Stimulated activated CD8-positive, alpha-beta memory T cell treated with anti-CD3 and anti-CD28 coated beads, Interleukin-7, amount 100 ng/mL, for 4 hours (primary cell): ENCODE results near the gene GLYATL3.

ENCODE experiments used
- DNase-seq, 2 donors: peaks; one replicate each; pipeline ENCODE4 v3.0.0-alpha.2; 2020; ENCODE audit warnings: low read depth in 2 of 2

The GLYATL3 gene

DNA sequence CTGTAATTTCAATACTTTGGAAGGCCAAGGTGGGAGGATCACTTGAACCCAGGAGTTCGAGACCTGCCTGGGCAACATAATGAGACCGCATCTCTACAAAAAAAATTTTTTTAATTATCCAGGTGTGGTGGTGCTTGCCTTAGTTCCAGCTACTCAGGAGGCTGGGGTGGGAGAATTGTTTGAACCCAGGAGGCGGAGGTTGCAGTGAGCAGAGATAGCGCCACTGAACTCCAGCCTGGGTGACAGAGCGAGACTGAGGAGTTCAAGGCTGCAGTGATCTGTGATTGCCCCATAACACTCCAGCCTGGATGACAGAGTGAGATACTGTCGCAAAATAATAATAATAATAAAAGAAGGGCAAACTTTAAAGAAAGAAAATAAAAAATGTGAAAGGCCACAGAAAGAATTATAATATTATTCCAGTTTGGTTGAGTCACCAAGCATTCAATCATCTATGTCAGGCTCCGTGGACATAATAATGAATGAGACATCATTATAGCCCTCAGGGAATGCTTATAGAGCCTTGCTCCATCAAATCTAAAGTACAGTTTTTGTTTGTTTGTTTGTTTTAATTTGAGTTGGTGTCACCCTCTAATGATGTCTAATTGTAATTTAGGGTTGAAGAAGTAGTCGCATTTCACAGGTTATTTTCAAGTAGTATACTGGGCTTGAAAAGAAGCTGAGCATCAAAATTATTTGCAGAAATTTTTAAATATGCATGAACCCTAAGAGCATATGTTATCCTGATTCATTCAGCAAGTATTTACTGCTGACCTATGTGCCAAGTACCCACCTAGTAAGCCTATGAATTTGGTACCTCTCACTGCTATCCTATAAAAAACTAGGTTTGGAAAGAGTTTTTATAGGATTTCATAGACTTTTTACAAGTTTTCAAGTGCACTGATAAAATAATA, 15.1 kb downstream of the GLYATL3 start:
- DNase-seq = no peak

DNA sequence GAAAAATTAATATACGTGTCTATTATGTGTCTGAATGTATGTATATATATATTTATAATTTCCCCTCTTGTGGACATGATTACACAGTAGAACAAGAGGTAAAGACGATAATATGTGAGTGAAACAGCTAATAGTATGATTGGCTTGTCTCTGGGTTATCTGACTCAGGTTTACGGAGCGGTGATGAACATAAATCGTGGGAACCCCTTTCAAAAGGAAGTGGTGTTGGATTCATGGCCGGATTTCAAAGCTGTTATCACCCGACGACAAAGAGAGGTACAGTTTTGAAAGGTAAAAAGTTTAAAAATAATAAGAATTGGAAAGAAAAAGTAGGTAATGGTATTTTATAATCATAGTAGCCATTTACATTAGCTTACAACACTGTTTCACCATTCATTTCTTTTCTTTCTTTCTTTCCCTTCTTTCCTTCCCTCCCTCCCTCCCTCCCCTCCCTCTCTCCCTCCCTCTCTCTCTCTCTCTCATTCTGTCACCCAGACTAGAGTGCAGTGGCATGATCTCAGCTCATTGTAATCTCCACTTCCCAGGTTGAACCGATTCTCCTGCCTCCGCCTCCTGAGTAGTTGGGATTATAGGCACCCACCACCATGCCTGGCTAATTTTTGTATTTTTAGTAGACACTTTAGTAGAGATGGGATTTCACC, 15.9 kb downstream of the GLYATL3 start:
- no peak for DNase-seq

DNA sequence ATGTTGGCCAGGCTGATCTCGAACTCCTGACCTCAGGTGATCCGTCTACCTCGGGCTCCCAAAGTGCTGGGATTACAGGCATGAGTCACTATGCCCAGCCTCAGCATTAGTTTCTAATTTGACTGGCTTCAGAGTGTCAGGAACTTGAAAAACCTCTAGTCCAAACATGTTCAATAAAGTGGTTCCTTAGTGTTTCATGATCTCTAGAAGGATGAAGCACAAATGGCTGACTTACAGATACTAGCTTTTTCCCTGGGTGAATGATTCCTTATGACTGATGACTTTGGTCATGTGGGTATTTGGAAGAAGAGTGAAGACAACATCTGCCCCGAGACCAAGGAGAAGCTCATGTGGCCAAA, 16.4 kb downstream of the GLYATL3 start:
- DNase-seq = no peak

DNA sequence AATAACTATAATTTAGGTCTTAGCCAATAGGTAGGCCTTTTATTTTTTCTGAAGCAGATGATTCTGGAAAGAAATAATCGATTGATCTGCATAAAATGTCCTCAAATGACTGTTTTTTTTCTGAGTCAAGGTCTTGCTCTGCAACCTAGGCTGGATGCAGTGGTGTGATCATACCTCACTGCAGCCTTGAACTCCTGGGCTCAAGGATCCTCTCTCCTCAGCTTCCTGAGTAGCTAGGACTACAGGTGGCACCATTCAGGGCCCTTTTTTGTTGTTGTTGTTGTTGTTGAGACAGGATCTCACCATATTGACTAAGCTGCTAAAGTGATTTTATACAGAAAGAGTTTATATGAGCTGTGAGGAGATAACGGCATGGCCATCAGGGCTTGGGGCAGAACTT, 18.2 kb downstream of the GLYATL3 start:
- DNase-seq = no peak

DNA sequence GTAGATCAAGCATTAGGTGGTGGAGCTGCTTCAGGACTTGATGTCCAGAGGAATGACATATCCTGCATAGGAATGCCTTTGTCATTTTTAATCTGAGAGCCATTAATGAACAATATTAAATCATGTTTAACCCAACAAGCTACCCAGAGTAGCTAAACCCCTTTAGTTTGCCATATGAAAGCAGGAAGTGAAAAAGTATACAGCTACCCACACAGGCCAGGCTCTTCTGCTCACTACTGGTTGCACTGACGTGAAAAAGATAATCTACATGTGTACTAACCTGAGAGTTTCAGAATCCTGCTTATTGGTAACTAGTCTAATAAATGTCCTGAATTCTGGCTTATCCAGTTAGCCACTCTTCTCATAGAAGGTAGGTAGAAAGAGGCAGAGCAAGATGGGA, 19.9 kb downstream of the GLYATL3 start:
- DNase-seq = no peak

DNA sequence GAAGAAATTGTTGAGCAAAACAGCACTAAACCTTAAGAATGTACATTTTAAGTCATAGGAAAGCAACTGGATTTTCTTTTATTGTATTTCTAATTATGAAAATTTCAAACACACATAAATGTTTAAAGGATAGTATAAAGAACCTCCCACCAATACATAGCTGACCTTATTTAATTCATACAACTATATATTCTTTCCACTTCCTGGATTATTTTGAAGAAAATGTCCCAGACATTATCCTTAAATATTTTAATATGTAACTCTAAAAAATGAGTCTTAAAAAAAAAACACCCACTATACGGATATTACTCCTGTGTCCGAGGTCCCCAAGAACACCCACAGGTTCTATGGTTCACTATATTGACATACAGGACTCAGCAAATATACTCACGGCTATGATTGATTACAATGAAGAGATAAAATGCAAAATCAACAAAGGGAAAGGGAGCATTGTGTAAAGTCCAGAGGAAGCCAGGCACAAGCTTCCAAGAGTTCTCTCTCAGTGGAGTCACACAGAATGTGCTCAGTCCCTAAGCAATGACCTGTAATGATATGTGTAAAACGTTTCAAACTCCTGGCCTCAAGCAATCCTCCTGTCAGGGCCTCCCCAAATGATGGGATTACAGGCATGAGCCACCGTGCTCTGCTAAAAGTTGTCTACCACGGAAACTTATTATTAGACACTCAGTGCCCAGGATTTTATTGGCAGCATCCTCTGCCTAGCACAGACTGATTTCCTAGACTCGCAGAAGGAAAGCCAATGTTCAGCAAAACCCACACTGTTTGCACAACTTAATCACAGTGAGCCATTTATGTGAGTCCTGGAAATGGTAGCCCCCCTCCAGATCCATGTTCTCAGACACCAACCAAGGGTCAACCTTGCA, 23.2 kb downstream of the GLYATL3 start:
- DNase-seq = no peak

DNA sequence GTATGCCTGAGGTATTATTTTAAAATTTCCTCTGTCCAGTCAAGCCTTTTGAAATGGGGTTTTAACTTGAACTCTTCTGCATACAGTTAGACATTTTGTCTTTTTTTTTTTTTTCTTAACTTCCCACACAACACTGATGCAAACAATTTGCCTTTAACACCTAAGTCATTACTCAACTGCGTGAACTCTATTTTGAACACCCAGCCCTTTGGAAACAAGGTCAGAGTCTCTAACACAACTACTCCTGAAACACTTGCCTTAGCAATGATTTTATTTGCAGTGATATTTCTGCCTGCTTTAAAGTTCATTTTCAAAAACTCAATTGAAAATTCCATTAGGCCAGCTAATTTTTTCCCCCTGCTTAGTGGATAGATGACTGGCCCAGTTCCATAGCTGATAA, 24.2 kb downstream of the GLYATL3 start:
- DNase-seq = no peak

DNA sequence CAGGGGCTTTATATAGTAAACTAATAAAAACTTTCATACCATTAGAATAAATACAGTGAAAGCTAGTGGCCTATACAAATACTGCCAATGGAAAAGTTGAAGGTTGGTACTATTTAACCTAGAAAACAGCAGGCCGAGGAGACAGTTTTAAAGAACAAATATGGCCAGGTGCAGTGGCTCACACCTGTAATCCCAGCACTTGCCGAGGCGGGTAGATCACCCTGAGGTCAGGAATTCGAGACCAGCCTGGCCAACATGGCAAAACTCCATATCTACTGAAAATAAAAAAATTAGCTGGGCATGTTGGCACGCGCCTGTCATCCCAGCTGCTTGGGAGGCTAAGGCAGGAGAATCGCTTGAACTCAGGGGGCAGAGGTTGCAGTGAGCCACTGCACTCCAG, 24.8 kb downstream of the GLYATL3 start:
- DNase-seq = no peak

DNA sequence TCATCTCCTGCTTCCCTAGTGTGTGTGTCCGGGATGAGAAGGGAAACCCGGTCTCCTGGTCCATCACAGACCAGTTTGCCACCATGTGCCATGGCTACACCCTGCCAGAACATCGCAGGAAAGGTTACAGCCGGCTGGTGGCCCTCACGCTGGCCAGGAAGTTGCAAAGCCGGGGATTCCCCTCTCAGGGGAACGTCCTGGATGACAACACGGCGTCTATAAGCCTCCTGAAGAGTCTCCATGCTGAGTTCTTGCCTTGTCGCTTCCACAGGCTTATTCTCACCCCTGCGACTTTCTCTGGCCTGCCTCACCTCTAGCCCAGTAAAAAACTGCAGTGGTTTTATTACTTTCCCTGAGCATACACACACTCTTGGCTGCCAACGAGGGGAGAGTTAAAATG, 26.9 kb downstream of the GLYATL3 start:
- no peak for DNase-seq

DNA sequence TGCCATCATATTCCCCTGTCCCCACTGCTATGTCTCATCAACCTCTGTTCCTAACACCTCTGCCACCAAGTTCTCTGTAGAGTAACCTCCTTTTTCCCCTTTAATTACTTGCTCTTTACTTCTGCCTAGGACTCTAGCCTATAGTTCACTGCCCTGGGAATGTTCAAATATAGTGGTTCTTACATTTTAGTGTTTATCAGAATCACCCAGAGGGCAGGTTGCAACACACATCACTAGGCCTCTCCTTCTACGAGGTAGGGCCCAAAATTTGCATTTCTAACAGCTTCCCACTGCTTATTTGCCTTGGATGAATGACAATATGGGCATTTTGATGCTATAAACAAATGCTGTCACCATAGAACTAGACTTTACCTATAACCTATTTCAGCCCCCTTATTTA, 27.6 kb downstream of the GLYATL3 start:
- no peak for DNase-seq

DNA sequence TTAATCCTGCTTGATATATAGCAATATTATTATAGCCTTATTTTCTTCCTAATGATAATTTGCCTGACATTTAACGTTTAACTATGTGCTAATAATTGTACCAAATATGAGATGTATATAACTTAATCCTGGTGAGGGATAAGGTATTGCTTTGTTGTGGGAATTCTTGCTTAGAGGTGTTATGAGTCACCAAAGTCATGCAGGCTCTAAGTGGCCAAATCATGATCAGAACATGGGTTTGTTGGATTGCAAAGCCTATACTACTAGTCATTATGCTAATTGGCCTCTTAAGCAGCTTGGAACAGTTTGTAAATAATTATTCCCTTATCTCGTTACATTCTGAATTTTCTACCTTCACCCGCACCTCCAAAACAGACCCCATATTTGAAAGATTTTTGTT, 28.8 kb downstream of the GLYATL3 start:
- no peak for DNase-seq

DNA sequence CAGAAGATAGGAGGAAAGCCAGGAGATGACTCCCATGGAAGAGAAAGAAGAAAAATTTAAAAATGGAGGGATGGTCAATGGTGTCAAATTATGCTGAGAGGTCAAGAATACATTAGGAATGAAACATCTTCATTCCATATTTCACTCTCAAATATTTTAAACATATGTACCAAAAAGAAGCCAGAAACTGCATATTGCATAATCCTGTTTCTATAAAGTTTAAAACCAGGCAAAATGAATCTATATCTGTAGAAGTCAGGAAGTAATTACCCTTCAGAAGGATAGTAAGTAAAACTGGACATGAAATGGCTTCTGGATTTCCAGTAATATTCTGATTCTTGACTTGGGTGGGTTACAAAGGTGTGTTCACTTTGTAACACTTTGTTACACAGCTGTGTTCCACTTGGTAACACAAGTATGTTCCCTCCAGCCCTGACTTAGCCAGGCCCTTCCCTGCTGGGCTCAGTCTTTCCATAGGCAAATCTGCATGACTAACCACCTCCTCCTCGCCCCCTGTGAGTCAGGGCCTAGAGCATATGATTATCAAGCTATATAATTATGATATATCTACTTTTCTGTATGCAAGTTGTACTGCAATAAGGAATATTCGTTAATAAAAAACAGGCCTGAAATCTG, 30.5 kb downstream of the GLYATL3 start:
- DNase-seq = no peak

DNA sequence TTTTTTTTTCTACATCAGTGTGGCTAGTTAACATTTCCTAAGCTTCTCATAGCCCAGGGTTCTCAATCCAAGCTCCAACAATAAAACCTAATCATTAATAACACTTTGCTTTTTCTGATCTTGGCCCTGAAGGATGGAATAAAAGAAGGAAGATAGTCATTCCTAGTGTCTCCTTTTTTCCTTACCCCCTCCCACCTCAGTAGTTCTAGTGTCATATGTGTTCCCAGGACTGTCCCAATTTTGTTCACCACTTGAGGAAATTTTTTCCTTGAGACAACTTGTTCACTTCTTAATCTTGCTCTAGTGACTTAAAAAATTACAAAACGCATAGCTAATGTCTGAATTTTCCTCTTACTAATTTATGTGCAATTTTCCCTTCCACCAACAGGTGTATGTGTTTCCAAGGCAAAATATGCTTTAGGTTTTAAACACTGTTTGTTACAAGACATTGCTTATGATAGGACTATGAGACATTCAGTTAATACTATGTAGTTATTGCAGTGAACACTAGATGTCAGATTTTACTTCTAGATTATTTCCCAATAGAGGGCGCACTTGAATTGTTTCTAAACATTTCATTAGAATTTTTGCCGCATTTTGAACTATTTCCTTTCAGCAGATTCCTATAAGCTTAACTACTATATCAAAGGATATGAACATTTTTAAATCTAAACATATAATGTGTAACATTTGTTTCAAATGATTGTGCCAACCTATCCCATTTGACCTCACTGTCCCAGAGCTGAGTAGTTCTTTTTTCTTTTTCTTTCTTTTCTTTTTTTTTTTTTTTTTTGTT, 32.2 kb downstream of the GLYATL3 start:
- no peak for DNase-seq

DNA sequence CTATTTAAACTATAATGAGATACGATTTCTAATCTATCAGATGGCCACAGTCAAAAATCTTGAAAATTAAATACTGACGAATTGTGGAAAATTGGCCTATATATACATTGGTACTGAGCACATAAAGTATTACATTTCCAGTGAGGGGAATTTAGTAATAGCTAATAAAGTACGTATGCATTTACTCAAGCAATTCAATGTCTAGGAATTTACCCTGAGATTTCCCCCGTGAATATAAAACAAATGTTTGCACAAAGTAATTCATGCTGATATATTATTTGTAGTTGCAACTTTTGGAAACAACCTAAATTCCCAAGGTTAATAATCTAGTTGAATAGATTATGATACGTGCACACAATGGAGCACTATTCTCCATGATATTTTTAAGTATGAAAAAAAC, 36.1 kb downstream of the GLYATL3 start:
- DNase-seq = no peak

DNA sequence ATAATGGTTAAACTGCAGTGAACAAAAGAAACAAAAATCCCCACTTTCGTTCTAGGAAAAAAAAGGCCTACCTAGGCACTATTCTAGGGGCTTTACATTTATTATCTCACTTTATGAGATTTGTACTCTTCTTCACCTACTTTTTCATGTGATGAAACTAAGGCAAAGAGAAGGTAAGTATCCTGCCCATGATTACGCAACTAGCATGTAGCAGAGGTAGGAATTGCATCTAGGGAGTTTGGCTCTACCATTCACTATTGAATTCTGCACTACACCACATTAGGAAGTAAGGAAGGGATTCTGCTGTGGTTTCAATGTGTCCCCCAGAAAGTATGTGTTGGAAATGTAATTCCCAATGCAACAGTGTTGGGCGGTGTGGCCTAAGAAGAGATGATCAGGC, 39.4 kb downstream of the GLYATL3 start:
- no peak for DNase-seq

DNA sequence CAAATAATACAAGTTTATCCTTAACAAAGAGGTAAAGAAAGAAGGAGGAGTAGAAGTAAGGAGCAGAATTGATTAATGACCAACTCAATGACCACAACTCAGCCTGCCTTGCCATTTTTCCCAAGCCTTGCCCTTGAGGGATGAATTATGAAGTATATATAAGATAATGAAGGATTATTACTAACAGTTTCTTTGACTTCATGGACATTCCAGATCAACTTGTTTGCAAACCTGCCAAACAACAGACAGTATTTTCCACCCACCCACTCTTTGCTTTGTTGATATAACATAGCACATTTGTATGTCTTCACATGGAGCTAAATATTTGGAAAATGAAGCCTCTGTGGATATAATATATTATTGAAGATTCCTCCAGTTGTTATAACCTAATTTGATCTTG, 40.9 kb downstream of the GLYATL3 start:
- DNase-seq = no peak

DNA sequence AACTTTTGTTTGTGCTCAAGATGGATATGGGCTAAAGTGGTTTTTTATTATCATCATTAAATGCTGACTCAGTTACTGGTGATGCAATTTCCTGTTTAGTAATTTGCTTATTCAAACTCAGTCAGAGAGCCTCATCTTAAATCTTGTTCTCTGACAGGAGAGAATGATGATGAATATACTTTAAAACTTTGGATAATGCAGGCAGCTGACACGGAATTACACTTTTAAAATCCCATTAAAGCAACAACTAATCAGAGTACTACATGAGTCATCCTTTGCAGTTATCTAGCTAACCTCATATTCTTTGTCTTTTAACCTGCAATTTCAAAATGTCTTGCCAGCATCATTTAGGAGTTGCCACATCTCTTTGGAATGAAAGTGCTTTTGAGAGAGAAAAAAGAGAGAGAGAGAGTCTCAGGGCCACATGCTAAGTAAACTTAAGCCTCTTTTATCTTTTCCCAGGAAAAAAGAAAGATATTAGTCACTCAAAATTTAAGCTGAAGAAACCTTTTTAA, 41.5 kb downstream of the GLYATL3 start:
- no peak for DNase-seq

DNA sequence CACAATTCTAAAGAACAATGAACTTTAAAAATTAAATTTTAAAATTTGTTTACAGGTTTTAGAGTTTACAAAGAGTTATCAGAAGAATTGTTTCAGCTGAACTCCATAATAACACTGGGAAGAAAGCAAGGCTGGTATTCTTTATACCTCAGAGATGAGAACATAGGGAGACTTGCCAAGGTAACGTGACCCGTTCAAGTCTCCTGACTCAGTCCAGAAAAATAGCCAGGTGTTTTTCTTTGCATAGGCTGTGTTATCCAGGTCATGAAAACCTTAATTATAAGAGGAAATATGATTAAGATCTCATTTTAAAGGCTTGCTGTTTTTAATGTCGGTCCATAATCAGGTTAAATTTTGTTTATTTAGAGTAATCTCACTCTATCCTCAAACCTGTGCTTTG, 42.2 kb downstream of the GLYATL3 start:
- DNase-seq = no peak

DNA sequence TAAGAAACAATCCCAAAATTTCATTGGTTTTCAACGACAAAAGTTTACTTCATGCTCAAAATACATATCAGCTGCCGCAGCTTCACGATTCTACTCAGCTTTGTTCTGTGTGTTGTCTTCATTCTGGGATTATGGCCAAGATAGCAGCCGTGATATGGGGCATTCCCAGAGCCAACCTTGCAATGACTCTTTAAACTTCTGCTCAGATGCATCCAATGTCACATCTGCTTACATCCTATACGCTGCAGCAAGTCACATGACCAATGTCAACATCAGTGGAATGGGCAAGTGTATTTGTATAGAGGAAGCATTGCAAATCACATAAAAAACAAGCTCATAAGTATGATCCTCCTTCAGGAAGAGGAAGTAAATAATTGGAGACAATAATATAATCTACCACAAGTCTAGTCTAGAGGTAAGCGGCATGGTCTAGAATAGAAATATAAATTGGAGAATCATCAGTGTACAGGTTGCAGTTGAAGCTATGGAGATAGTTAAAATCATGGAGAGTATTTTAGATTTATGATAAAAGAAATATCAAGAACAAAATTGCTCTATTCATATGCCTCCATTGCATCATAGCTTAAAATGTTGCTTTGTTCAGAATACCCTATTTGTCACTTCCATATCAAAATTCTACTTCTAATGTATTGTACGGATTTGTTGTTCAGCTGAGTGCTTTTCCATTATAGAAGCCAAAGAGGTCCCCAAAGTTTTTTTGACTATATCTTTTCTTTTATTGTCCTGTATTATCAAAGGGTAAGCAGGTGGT, 43.5 kb downstream of the GLYATL3 start:
- no peak for DNase-seq

DNA sequence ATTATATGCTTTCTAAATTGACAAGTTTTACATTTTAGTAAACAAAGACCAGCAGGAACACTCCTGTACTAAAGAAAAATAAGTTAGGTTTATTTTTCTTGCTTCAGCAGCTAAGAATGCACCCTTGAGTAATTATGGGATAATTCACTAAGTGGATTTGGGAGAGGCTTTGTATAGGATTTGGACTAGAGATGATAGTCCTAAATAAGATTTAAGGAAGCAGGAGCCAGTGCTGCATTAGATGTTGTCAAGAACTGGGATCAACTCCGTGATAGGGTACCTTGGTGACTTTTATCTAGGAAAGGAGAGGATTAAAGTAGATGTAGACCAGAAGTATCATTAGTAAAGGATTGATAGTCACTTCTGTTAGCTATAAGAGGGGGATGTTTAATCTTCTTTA, 46.6 kb downstream of the GLYATL3 start:
- no peak for DNase-seq
